KOPT-K1 (cell line): Measurements from ENCODE around the gene VSTM5.
"Not testable (repeated sequence)": the region's sequence is repeated elsewhere in the genome, so short reads cannot be mapped to it uniquely, and the experiment has no call there.

Experiments used
- H3K27ac ChIP-seq: fragments of 200-600 bp; sonication (generic); 2 replicates; pipeline ENCODE4 v1.5.1; 2016; ENCODE audit warnings: antibody characterized with exemption, mild to moderate bottlenecking, low read depth, low read length; ENCODE audit not compliant: poor library complexity, severe bottlenecking
- H3K36me3 ChIP-seq: fragments of 200-600 bp; sonication (generic); 2 replicates; pipeline ENCODE4 v1.5.1; 2017; ENCODE audit warnings: antibody characterized with exemption, mild to moderate bottlenecking, low read length, moderate library complexity; ENCODE audit not compliant: insufficient read depth
- H3K9me3 ChIP-seq: fragments of 200-600 bp; sonication (generic); 2 replicates; pipeline ENCODE4 v1.5.1; 2017; ENCODE audit warnings: antibody characterized with exemption, low read length, mild to moderate bottlenecking; ENCODE audit not compliant: insufficient read depth, poor library complexity, severe bottlenecking

The VSTM5 gene

GRCh38 chr11:93850594-93851018, at the start of gene VSTM5:
Gene VSTM5 (minus strand): TSS chr11:93850618. CDS start chr11:93850502, 116 bp downstream.
- H3K27ac ChIP-seq: no peak within 1 kb of the TSS
- no peaks in the 10 kb centered on the region for H3K9me3 ChIP-seq
- H3K36me3 ChIP-seq: no peaks in the 10 kb centered on the region

GRCh38 chr11:93895106-93895862, 44.9 kb upstream of the VSTM5 start:
- Histone ChIP-seq H3K36me3 (no peaks in the 10 kb centered on the region), H3K9me3 (peaks cover 8% of the 10 kb centered on the region), H3K27ac (no peak overlapping the region)

- Histone ChIP-seq H3K27ac (no peak overlapping the region), H3K36me3 (no peaks in the 10 kb centered on the region), H3K9me3 (peaks cover 11% of the 10 kb centered on the region)
Measured at GRCh38 chr11:93890391-93891051, 40.1 kb upstream of the VSTM5 start.

GRCh38 chr11:93887111-93887510, 36.7 kb upstream of the VSTM5 start:
- Histone ChIP-seq H3K36me3 (no peaks in the 10 kb centered on the region), H3K9me3 (peaks cover 21% of the 10 kb centered on the region)

GRCh38 chr11:93879114-93879513, 28.7 kb upstream of the VSTM5 start:
- not testable (repeated sequence) for H3K27ac ChIP-seq, H3K36me3 ChIP-seq
- H3K9me3 ChIP-seq: peaks cover 13% of the 10 kb centered on the region

More at GRCh38 chr11:93887111-93887510, 36.7 kb upstream of the VSTM5 start:
- H3K27ac ChIP-seq: no peak overlapping the region

GRCh38 chr11:93875637-93876036, 25.2 kb upstream of the VSTM5 start:
- Histone ChIP-seq H3K27ac (no peak overlapping the region), H3K9me3 (peaks cover 10% of the 10 kb centered on the region), H3K36me3 (no peaks in the 10 kb centered on the region)

- Histone ChIP-seq H3K27ac (no peak overlapping the region), H3K9me3 (peaks cover 10% of the 10 kb centered on the region), H3K36me3 (no peaks in the 10 kb centered on the region)
Measured at GRCh38 chr11:93871526-93871925, 21.1 kb upstream of the VSTM5 start.

GRCh38 chr11:93870616-93871015, 20.2 kb upstream of the VSTM5 start:
- Histone ChIP-seq H3K9me3 (peaks cover 10% of the 10 kb centered on the region), H3K27ac (no peak overlapping the region), H3K36me3 (no peaks in the 10 kb centered on the region)

GRCh38 chr11:93869830-93870229, 19.4 kb upstream of the VSTM5 start:
- Histone ChIP-seq H3K27ac (no peak overlapping the region), H3K9me3 (peaks cover 10% of the 10 kb centered on the region), H3K36me3 (no peaks in the 10 kb centered on the region)

GRCh38 chr11:93868404-93868803, 18.0 kb upstream of the VSTM5 start:
- not testable (repeated sequence) for H3K9me3 ChIP-seq, H3K36me3 ChIP-seq, H3K27ac ChIP-seq

GRCh38 chr11:93861808-93862207, 11.4 kb upstream of the VSTM5 start:
- Histone ChIP-seq H3K9me3 (no peaks in the 10 kb centered on the region), H3K27ac (no peak overlapping the region), H3K36me3 (no peaks in the 10 kb centered on the region)

- Histone ChIP-seq H3K9me3 (no peaks in the 10 kb centered on the region), H3K27ac (no peak overlapping the region), H3K36me3 (no peaks in the 10 kb centered on the region)
Measured at GRCh38 chr11:93858121-93858775, 7.8 kb upstream of the VSTM5 start.

- no peak overlapping the region for H3K27ac ChIP-seq
- H3K36me3 ChIP-seq: no peaks in the 10 kb centered on the region
- no peaks in the 10 kb centered on the region for H3K9me3 ChIP-seq
Measured at GRCh38 chr11:93857413-93858120, 7.1 kb upstream of the VSTM5 start.

- Histone ChIP-seq H3K27ac (no peak overlapping the region), H3K9me3 (no peaks in the 10 kb centered on the region), H3K36me3 (no peaks in the 10 kb centered on the region)
Measured at GRCh38 chr11:93852242-93852641, 1.8 kb upstream of the VSTM5 start.
